B cell (primary cell): ENCODE measurements around the gene S1PR1. TPM values are rescaled to one million over a fixed set of nuclear protein-coding genes. Genes with fewer than 3 reads are reported as not detected.

Source experiments
- ATAC-seq: fragments of 200-7000 bp; cut with Tn5 transposase; one replicate; pipeline ENCODE4 v1.10.0; 2021; ENCODE audit warnings: low read depth, mild to moderate bottlenecking, moderate number of reproducible peaks, moderate library complexity
- CTCF ChIA-PET: fragments of 350-600 bp; sonication (Branson Sonifier 250); formaldehyde crosslinking; loops from one replicate; lab custom pipeline; 2021; ENCODE audit warnings: antibody characterized with exemption, inconsistent platforms; lab: Charles Lee
- POLR2A ChIA-PET: fragments of 350-600 bp; sonication (Branson Sonifier 250); formaldehyde crosslinking; loops from one replicate; lab custom pipeline; 2021; ENCODE audit warnings: antibody characterized with exemption; lab: Charles Lee
- DNase-seq: peaks from one replicate; pipeline ENCODE4 v3.0.0; 2013
- H2AFZ ChIP-seq: 2 replicates; pipeline ENCODE4 v1.6.1; 2012; ENCODE audit warnings: mild to moderate bottlenecking, low read depth, low read length; ENCODE audit not compliant: insufficient read depth, poor library complexity, severe bottlenecking
- H3K27ac ChIP-seq, 2 donors: 1 replicate in 1 of 2; 2 replicates in 1 of 2; pipeline ENCODE4 v1.5.1; 2012 to 2013; ENCODE audit warnings: low read length in 2 of 2, mild to moderate bottlenecking in 2 of 2, moderate library complexity in 1 of 2
- H3K27me3 ChIP-seq, 4 experiments: fragments of 200-600 bp in 1 of 4; sonication (generic) in 1 of 4; replicated peaks in 1 of 4; 1 replicate in 2 of 4; 2 replicates in 2 of 4; pipeline versions ENCODE4 v1.6.1 to v1.7.0; 2013 to 2016; ENCODE audit warnings: low read length in 3 of 4, mild to moderate bottlenecking in 2 of 4, mixed read lengths in 1 of 4, moderate library complexity in 1 of 4; ENCODE audit not compliant: insufficient read depth in 4 of 4, control insufficient read depth in 3 of 4; ENCODE audit errors: control extremely low read depth in 1 of 4
- H3K36me3 ChIP-seq, 2 experiments: replicated peaks in 1 of 2; 1 replicate in 1 of 2; 2 replicates in 1 of 2; pipeline versions ENCODE4 v1.6.1 to v1.7.1; 2013; ENCODE audit warnings: low read length in 1 of 2; ENCODE audit not compliant: insufficient read depth in 2 of 2, control insufficient read depth in 1 of 2; ENCODE audit errors: control extremely low read depth in 1 of 2, extremely low read depth in 1 of 2
- H3K4me1 ChIP-seq, 2 donors: fragments of 200-600 bp in 1 of 2; sonication (generic) in 1 of 2; 1 replicate in 1 of 2; 2 replicates in 1 of 2; pipeline versions ENCODE4 v1.5.1 to v1.6.1; 2013 to 2017; ENCODE audit warnings: low read length in 2 of 2; ENCODE audit not compliant: control insufficient read depth in 2 of 2, insufficient read depth in 2 of 2
- H3K4me2 ChIP-seq: replicated peaks from 2 replicates; pipeline ENCODE3; 2012; ENCODE audit warnings: mild to moderate bottlenecking, low read depth, low read length; ENCODE audit not compliant: poor library complexity, severe bottlenecking
- H3K4me3 ChIP-seq, 5 experiments: fragments of 200-600 bp in 1 of 5; sonication (generic) in 1 of 5; 1 replicate in 3 of 5; 2 replicates in 2 of 5; pipeline versions ENCODE4 v1.5.1 to v1.7.0; 2011 to 2016; ENCODE audit warnings: low read length in 4 of 5, mild to moderate bottlenecking in 4 of 5, low read depth in 2 of 5, control low read depth in 1 of 5, moderate library complexity in 1 of 5; ENCODE audit not compliant: insufficient read depth in 1 of 5; ENCODE audit errors: control extremely low read depth in 1 of 5, extremely low read depth in 1 of 5
- H3K79me2 ChIP-seq: fragments of 200-600 bp; sonication (generic); one replicate; pipeline ENCODE4 v1.6.0; 2016; ENCODE audit warnings: low read length; ENCODE audit not compliant: control insufficient read depth, insufficient read depth
- H3K9ac ChIP-seq: fragments of 200-600 bp; sonication (generic); 2 replicates; pipeline ENCODE4 v1.6.1; 2017; ENCODE audit warnings: mild to moderate bottlenecking, low read length, moderate library complexity
- H3K9me3 ChIP-seq, 3 donors: one replicate each; pipeline versions ENCODE4 v1.6.1 to v1.7.1; 2013; ENCODE audit warnings: low read length in 2 of 3; ENCODE audit not compliant: control insufficient read depth in 2 of 3, insufficient read depth in 1 of 3; ENCODE audit errors: control extremely low read depth in 1 of 3
- H4K20me1 ChIP-seq: 2 replicates; pipeline ENCODE4 v1.6.0; 2012; ENCODE audit warnings: mild to moderate bottlenecking, low read length; ENCODE audit not compliant: insufficient read depth, control insufficient read depth, poor library complexity, severe bottlenecking
- H3K27ac Mint-ChIP-seq: one replicate; pipeline ENCODE4 v1.8.0; 2021; ENCODE audit warnings: mixed read lengths
- H3K27me3 Mint-ChIP-seq: one replicate; pipeline ENCODE4 v1.8.0; 2021; ENCODE audit warnings: mixed read lengths
- H3K4me1 Mint-ChIP-seq: one replicate; pipeline ENCODE4 v1.8.0; 2021; ENCODE audit warnings: mixed read lengths
- H3K4me3 Mint-ChIP-seq: one replicate; pipeline ENCODE4 v1.8.0; 2021; ENCODE audit warnings: mixed read lengths
- H3K9me3 Mint-ChIP-seq: one replicate; pipeline ENCODE4 v1.8.0; 2022; ENCODE audit warnings: mixed read lengths; ENCODE audit not compliant: insufficient read depth
- CTCF ChIP-seq: fragments of 200-600 bp; IDR thresholded peaks from one replicate; pipeline ENCODE4 v1.8.0; 2022; ENCODE audit warnings: antibody characterized with exemption, mild to moderate bottlenecking
- EZH2 ChIP-seq: IDR thresholded peaks from 2 replicates; pipeline ENCODE4 v1.6.1; 2012; ENCODE audit warnings: borderline replicate concordance, low read depth, mild to moderate bottlenecking, moderate library complexity, low read length; ENCODE audit not compliant: insufficient read depth, poor library complexity, severe bottlenecking
- WGBS: methylation state at CpG from one replicate; pipeline ENCODE4 v1.1.5; 2013; ENCODE audit warnings: missing lambda C conversion rate; ENCODE audit not compliant: insufficient coverage; 5-methylcytosine and 5-hydroxymethylcytosine counted together
- intact Hi-C: fragments of 100-400 bp; cut with micrococcal nuclease; formaldehyde crosslinking; loops from one replicate; pipeline ENCODE4 v1.10.0; 2022
- polyA plus RNA-seq: library from polyadenylated mRNA; depleted of rRNA; stranded (reverse); fragments of >200 nt; gene quantifications from 2 replicates; pipeline ENCODE4 v1.2.3, GENCODE V29; 2012
- total RNA-seq, 2 donors: library from RNA; stranded (reverse); fragments of 120-200 nt in 1 of 2; gene quantifications; 1 replicate in 1 of 2; 2 replicates in 1 of 2; pipeline versions ENCODE4 v1.2.3 to v1.2.4, GENCODE V29; 2013 to 2022

Gene S1PR1
- total and polyA plus RNA-seq, 2 donors (not counting 1 experiment from before 2014, with no cell fraction given) = 44.5 to 225 TPM

- H3K27ac Mint-ChIP-seq = no peak overlapping the region
- Histone ChIP-seq H2AFZ (no peak overlapping the region), H3K27ac (no peak overlapping the region), H3K4me2 (no peak overlapping the region), H3K27me3 (no peaks in the 10 kb centered on the region), H4K20me1 (no peaks in the 10 kb centered on the region), H3K9ac (no peak overlapping the region), H3K36me3 (no peaks in the 10 kb centered on the region), H3K9me3 (no peaks in the 10 kb centered on the region), H3K4me3 (no peak overlapping the region), H3K79me2 (no peaks in the 10 kb centered on the region), H3K4me1 (no peaks in the 10 kb centered on the region)
- CTCF ChIA-PET = interaction anchor here (1.2 to 1.7 kb wide), 2 partner anchors 20 to 23 kb away, joined by 3 read pairs; no protein-coding TSS in a partner anchor
- TF ChIP-seq EZH2 = no peak
- DNase-seq (no peak), ATAC-seq (no peak)
- H3K4me3 Mint-ChIP-seq = no peak overlapping the region
- H3K27me3 Mint-ChIP-seq = no peaks in the 10 kb centered on the region
- intact Hi-C loops = no loop called here
- 93% methylated on average over 3 of the region's 6 CpGs for WGBS
- POLR2A ChIA-PET = interaction anchor here (0.6 kb wide), 1 partner anchor 22 kb away, joined by 3 read pairs; the partner anchor contains the start of gene S1PR1
- H3K9me3 Mint-ChIP-seq = no peaks in the 10 kb centered on the region
- H3K4me1 Mint-ChIP-seq = no peaks in the 10 kb centered on the region
Measured at GRCh38 chr1:101215363-101216011, 21.3 kb upstream of the S1PR1 start.

GRCh38 chr1:101216623-101217022 lies 20.2 kb upstream of the S1PR1 start:
- no peaks in the 10 kb centered on the region for H4K20me1 ChIP-seq
- Mint-ChIP-seq H3K27ac (no peak overlapping the region), H3K4me3 (no peak overlapping the region), H3K9me3 (no peaks in the 10 kb centered on the region), H3K27me3 (no peaks in the 10 kb centered on the region), H3K4me1 (peaks cover 8% of the 10 kb centered on the region)
- no peak overlapping the region for H3K4me2 ChIP-seq
- TF ChIP-seq CTCF (no peak), EZH2 (no peak)
- no peak overlapping the region for H3K4me3 ChIP-seq
- ATAC-seq (no peak), DNase-seq (no peak)
- H3K4me1 ChIP-seq = peaks cover 8 to 9% of the 10 kb centered on the region in 2 donors
- H3K27ac ChIP-seq = no peak overlapping the region
- POLR2A ChIA-PET = no interaction called here
- no CpG with 5 or more reads among the region's 2 CpGs for WGBS
- no peak overlapping the region for H2AFZ ChIP-seq
- intact Hi-C loops = no loop called here
- H3K27me3 ChIP-seq = no peaks in the 10 kb centered on the region
- no peaks in the 10 kb centered on the region for H3K9me3 ChIP-seq
- no peak overlapping the region for H3K9ac ChIP-seq
- no peaks in the 10 kb centered on the region for H3K36me3 ChIP-seq
- CTCF ChIA-PET = interaction anchor here (1.2 kb wide), 1 partner anchor 22 kb away, joined by 3 read pairs; no protein-coding TSS in a partner anchor
- H3K79me2 ChIP-seq = no peaks in the 10 kb centered on the region
